Measurements from ENCODE around the gene CPLANE2.
"Not testable (repeated sequence)": the region's sequence is repeated elsewhere in the genome, so short reads cannot be mapped to it uniquely, and the experiment has no call there.

CPLANE2 gene

DNA sequence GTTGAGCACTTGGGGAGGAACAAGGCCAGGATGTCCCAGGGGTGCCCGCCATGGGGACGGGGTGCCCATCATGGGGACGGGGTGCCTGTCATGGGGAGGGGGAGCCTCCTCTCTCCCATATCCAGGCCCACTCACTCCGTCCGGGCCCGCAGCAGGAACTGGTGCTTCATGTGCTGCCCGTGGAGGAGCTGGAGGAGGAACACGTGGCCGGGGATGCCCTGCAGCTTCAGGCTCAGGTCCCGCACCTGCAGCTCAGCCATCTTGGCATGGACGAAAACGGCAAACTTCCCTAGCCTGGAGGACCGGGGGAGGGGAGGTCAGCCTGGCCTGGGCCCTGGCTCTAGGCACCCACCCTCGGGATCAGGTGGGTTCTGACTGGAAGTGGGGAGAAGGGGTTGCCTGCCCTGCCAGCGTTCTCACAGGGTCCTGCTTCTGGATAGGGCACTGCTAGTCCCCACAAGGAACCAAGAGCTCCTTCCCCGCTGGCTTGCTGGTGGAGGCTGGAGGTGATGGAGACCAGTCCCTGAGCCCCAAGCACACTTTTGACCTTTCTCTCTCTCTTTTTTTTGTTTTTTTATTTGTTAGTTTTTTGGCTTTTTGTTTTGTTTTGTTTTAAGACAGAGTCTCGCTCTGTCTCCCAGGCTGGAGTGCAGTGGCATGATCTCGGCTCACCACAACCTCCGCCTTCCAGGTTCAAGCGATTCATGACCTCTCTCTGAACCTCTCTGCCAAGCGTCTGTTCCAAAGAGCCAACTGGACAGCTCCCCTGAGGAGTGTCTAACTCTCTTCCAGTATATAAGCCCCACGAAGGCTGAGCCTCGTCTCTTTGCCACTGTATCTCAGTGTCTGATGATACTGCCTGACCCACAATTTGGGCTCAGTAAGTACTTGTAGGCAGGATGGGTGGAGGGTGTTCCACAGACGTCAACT, 34.4 kb downstream of the CPLANE2 start:
- Mint-ChIP-seq H3K4me1 (ENCODE audit: low read depth) (peaks cover 20% of the 10 kb centered on the region), H3K27me3 (no peaks in the 10 kb centered on the region), H3K27ac (no peak overlapping the region), H3K9me3 (no peaks in the 10 kb centered on the region), H3K36me3 (ENCODE audit: low read depth) (peaks cover 9% of the 10 kb centered on the region), H3K4me3 (no peak overlapping the region)
- no peak for DNase-seq

DNA sequence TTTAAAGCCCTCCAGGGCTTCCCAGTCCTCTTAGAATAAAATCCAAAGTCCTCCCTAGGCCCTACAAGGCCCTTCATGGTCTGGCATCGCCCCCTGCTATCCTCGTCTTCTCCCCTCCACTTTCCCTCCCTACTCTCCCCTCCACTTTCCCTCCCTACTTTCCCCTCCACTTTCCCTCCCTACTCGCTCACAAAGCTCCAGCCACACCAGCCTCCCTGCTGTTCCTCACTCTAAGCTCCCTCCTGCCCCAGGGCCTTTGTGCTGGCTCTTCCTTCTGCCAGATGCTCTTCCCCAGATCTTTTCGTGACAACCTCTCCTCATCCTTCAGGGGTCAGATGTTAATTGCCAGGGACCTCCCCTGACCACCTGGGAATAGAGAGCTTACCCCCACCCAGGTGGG, 37.3 kb downstream of the CPLANE2 start:
- H3K4me1 Mint-ChIP-seq (ENCODE audit: low read depth) = peaks cover 6% of the 10 kb centered on the region
- peaks cover 12% of the 10 kb centered on the region for H3K36me3 Mint-ChIP-seq (ENCODE audit: low read depth)
- H3K27ac Mint-ChIP-seq = no peak overlapping the region
- no peak overlapping the region for H3K4me3 Mint-ChIP-seq
- H3K9me3 Mint-ChIP-seq = no peaks in the 10 kb centered on the region
- no peak for DNase-seq
- no peaks in the 10 kb centered on the region for H3K27me3 Mint-ChIP-seq

DNA sequence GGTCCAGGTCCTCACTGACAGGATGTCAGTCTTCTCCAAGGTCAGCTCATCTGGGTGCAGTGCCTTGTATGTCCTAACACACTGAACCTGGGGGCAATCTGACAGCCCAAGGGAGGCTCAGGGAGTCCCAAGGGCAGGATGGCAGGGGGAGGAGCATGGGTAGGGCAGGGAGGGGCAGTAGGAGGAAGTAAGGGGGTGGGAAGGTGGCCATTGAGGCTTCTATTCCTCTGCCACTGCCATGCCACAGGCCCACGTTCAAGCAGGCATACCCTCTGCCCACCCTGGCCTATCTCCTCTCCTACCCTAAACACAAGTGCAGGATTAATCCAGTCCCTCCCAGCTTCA, 37.9 kb downstream of the CPLANE2 start:
- Mint-ChIP-seq H3K27ac (peak overlapping the region; percentile 6), H3K4me3 (no peak overlapping the region), H3K27me3 (no peaks in the 10 kb centered on the region), H3K4me1 (ENCODE audit: low read depth) (peaks cover 6% of the 10 kb centered on the region), H3K9me3 (no peaks in the 10 kb centered on the region), H3K36me3 (ENCODE audit: low read depth) (peaks cover 12% of the 10 kb centered on the region)
- no peak for DNase-seq

DNA sequence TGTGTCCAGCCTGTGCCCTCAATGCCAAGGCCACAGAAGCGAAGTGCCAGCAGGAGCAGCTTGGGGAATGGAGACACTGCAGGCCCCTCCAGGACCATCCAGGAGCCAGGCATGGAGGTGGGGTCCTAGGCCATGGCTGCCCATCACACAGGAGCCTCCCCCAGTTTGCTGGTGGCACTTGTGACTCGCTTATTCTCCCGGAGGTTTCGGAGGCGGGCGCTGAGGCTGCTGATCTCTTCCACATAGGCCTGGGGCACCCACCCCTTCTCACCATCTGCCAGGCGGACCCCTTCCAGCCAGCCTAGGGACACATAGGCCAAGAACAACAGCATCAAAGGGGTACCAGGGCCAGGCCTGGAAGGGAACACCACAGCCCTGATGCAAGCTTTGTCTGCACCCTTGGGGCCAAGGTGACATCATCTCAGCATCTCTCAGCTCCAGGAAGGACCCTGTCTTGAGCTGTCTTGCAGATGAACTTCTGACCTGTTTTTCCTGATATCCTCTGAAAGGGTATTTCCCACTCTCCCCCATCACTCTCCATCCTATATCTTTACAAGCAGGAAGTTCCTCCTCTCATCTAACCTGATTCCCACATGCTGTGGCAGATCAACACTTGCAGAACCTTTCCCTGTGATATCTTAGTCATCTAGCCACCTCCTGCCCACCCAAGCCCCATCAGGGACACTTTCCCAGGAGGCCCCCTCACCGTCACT, 38.4 kb downstream of the CPLANE2 start:
- H3K27me3 Mint-ChIP-seq = no peaks in the 10 kb centered on the region
- no peak for DNase-seq
- H3K4me1 Mint-ChIP-seq (ENCODE audit: low read depth) = peaks cover 6% of the 10 kb centered on the region
- H3K36me3 Mint-ChIP-seq (ENCODE audit: low read depth) = peaks cover 12% of the 10 kb centered on the region
- H3K4me3 Mint-ChIP-seq = no peak overlapping the region
- H3K9me3 Mint-ChIP-seq = no peaks in the 10 kb centered on the region
- H3K27ac Mint-ChIP-seq = peak overlapping the region; percentile 42

DNA sequence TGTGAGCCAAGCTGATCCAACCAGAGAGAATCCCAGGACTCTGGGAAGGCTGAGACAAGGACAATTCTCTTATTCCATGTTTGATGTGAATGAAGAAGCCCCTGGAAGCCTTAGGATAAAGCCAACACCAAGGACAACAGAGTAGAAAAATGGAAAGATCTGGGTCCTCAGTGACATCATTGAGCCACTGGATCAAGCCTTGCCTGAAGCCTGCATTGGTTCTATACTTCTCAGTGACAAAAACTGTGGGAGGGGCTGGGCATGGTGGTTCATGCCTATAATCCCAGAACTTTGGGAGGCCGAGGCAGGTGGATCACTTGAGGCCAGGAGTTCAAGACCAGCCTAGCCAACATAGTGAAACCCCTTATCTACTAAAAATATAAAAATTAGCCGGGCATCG, 40.1 kb downstream of the CPLANE2 start:
- Mint-ChIP-seq H3K27me3 (no peaks in the 10 kb centered on the region), H3K4me3 (no peak overlapping the region), H3K9me3 (no peaks in the 10 kb centered on the region), H3K4me1 (ENCODE audit: low read depth) (peaks cover 6% of the 10 kb centered on the region), H3K36me3 (ENCODE audit: low read depth) (peaks cover 8% of the 10 kb centered on the region), H3K27ac (no peak overlapping the region)
- no peak for DNase-seq

DNA sequence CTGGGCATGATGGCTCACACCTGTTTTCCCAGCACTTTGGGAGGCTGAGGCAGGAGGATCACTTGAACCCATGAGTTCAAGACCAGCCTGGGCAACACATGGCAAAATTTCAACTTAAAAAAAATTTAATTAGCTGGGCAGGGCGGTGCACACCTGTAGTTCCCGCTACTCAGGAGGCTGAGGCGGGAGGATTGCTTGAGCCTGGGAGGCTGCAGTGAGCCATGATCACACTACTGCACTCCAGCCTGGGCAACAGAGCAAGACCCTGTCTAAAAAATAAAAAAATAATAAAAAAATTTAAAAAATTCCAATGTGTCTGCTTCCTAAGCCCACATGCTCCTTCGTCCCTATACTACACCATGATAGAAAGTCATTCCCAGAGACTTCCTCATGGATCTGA, 40.8 kb downstream of the CPLANE2 start:
- not testable (repeated sequence) for H3K27ac Mint-ChIP-seq; H3K9me3 Mint-ChIP-seq; H3K36me3 Mint-ChIP-seq (ENCODE audit: low read depth); H3K27me3 Mint-ChIP-seq; H3K4me1 Mint-ChIP-seq (ENCODE audit: low read depth); DNase-seq; H3K4me3 Mint-ChIP-seq

DNA sequence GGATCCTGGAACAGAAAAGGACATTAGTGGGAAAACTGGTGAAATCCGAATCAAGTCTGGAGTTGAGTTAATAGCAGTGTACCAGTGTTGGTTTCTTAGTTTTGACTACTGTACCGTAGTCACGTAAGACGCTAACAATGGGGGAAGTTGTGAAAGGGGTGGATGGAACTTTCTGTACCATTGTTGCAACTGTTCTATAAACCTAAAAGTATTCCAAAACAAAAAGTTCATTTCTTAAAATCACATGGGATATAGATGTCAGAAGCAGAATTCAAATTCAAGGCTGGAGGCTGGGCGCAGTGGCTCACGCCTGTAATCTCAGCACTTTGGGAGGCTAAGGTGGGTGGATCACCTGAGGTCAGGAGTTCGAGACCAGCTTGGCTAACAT, 41.5 kb downstream of the CPLANE2 start:
- Mint-ChIP-seq H3K4me1 (ENCODE audit: low read depth) (peaks cover 6% of the 10 kb centered on the region), H3K27ac (no peak overlapping the region), H3K4me3 (no peak overlapping the region), H3K36me3 (ENCODE audit: low read depth) (peaks cover 8% of the 10 kb centered on the region), H3K9me3 (no peaks in the 10 kb centered on the region), H3K27me3 (no peaks in the 10 kb centered on the region)
- no peak for DNase-seq

DNA sequence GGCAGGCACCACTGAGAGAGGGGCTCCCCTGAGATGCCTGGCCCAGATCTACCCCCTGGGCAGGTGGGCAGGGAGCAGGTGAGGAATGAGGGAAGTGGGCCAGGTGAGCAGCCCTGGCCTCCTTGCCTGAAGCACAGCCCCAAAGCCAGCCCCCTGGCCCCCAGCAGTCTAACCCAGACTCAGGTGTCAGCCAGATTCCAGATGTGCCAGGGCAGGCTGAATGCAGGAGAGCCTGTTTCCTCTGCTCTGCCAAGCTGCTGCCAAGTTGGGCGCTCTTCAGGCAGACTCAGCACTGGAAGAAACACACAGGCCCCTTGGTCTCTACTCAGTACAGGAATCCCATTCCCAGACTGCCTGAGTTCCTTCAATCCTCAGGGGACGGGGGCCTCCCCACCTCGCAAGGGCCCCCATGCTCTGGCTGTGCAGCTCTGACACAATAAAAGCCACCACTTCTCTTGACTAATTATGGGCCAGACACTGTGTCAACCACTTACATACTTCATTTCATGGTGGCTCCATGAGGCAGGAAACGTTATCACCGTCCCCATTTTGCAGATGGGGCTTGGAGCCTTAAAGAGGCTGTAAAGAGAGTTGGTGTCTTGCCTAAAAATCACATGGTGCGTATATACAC, 45.0 kb downstream of the CPLANE2 start:
- no peak for DNase-seq
- peaks cover 9% of the 10 kb centered on the region for H3K27me3 Mint-ChIP-seq
- no peak overlapping the region for H3K27ac Mint-ChIP-seq
- H3K36me3 Mint-ChIP-seq (ENCODE audit: low read depth) = no peaks in the 10 kb centered on the region
- peaks cover 4% of the 10 kb centered on the region for H3K4me1 Mint-ChIP-seq (ENCODE audit: low read depth)
- no peak overlapping the region for H3K4me3 Mint-ChIP-seq
- H3K9me3 Mint-ChIP-seq = no peaks in the 10 kb centered on the region

DNA sequence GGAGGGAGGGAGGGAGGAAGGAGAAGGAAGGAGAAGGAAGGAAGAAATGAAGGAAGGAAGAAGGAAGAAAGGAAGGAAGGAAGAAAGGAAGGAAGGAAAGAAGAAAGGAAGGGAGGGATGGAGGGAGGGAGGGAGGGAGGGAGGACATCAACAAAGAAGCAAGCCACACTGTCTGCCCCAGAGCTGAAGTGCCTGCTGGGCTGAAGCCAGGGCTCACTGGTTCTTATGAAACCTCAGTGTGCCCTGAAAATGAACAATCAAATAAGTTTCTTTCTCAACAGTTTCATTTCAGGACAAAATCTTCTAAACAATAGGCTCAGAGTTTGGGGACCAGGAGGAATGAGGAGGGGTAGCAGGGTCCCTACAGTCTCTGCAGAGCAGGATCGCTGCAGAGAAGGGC, 45.7 kb downstream of the CPLANE2 start:
- DNase-seq = no peak
- Mint-ChIP-seq H3K4me1 (ENCODE audit: low read depth) (peaks cover 4% of the 10 kb centered on the region), H3K4me3 (no peak overlapping the region), H3K27ac (no peak overlapping the region), H3K9me3 (no peaks in the 10 kb centered on the region), H3K27me3 (peaks cover 9% of the 10 kb centered on the region), H3K36me3 (ENCODE audit: low read depth) (no peaks in the 10 kb centered on the region)

DNA sequence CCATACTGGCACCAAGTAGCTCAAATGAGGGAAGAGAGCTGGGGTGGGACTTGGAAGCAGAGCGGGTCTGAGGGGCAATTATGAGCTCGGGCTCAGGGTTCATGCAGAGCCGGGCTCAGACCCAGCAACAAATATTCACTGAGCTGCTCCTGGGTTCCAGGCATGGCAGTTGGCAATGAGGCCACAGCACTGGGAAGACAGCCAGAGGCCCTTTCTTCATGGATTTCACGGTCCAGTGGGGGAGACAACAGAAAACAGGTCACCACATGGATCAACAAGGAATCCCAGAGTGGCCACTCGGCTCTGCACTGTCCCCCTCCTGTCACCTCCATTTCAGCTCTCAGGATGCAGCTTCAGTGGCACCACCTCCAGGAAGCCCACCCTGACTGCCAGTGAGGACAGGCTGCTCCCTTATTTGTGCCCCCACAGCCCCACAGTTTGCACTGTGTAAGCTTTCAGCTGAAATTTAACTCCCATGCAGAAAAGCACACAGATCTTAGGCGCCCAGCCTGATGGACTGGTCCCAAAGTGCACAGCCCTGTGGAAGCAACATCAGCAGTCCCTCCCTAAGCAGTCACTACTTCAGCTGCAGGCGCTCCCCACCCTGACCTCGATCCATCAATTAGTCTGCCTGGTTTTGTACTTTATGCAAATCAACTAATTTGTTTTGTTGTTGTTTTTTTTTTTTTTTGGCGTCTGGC, 46.9 kb downstream of the CPLANE2 start:
- H3K9me3 Mint-ChIP-seq = no peaks in the 10 kb centered on the region
- H3K36me3 Mint-ChIP-seq (ENCODE audit: low read depth) = no peaks in the 10 kb centered on the region
- H3K27me3 Mint-ChIP-seq = peaks cover 9% of the 10 kb centered on the region
- no peak overlapping the region for H3K4me3 Mint-ChIP-seq
- H3K27ac Mint-ChIP-seq = no peak overlapping the region
- peaks cover 4% of the 10 kb centered on the region for H3K4me1 Mint-ChIP-seq (ENCODE audit: low read depth)
- DNase-seq = no peak

DNA sequence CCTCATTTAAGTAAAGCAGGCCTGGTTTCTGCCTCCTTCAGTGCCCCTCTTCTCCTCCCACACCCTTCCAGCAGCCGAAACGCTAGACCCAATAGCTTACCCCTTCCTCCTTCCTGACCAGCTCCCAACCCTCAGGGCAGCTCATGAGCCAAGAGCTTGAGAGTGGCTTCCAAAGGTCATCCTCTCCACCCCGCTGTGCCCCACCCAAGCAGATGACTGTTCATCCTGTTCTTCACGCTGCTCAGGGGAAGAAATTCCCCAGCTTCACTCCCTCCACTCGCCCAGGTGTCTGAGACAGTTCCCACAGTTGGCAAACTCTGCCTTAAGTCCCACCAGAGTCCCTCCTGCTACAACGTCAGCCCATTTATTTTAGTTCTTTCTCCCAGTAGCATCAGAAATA, 48.0 kb downstream of the CPLANE2 start:
- DNase-seq = no peak
- Mint-ChIP-seq H3K4me3 (no peak overlapping the region), H3K4me1 (ENCODE audit: low read depth) (peaks cover 4% of the 10 kb centered on the region), H3K27me3 (peaks cover 9% of the 10 kb centered on the region), H3K9me3 (no peaks in the 10 kb centered on the region), H3K36me3 (ENCODE audit: low read depth) (no peaks in the 10 kb centered on the region), H3K27ac (no peak overlapping the region)

DNA sequence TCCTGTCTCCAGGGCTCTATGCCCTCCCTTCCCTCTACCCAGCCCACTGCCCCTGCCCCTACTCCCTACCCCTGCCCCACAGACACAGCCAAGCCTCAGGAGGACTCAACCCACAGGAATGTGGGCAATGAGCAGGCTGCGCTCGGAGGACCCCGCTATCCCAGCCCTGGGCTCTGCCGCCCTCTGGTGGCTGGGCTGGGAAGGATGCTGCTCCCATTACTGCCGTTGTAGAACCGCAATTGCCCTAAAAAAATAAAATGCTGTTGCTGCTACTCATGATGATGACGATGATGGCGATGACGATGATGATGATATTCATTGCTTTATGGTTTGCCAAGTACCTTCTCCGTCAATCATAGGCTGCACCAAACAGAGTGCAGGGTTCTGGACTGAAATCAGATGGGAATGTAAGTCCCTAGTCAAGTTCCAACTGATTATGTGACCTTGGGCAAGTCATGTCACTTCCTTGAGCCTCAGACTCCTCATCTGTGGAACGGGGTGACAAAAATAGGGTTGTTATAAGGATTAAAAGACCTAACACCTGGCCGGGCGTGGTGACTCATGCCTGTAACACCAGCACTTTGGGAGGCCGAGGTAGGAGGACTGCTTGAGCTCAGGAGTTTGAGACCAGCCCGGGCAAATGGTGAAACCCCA, 49.1 kb downstream of the CPLANE2 start:
- no peak overlapping the region for H3K27ac Mint-ChIP-seq
- H3K4me1 Mint-ChIP-seq (ENCODE audit: low read depth) = peaks cover 4% of the 10 kb centered on the region
- H3K27me3 Mint-ChIP-seq = peaks cover 9% of the 10 kb centered on the region
- no peaks in the 10 kb centered on the region for H3K36me3 Mint-ChIP-seq (ENCODE audit: low read depth)
- no peaks in the 10 kb centered on the region for H3K9me3 Mint-ChIP-seq
- DNase-seq = peak; percentile 87
- no peak overlapping the region for H3K4me3 Mint-ChIP-seq

DNA sequence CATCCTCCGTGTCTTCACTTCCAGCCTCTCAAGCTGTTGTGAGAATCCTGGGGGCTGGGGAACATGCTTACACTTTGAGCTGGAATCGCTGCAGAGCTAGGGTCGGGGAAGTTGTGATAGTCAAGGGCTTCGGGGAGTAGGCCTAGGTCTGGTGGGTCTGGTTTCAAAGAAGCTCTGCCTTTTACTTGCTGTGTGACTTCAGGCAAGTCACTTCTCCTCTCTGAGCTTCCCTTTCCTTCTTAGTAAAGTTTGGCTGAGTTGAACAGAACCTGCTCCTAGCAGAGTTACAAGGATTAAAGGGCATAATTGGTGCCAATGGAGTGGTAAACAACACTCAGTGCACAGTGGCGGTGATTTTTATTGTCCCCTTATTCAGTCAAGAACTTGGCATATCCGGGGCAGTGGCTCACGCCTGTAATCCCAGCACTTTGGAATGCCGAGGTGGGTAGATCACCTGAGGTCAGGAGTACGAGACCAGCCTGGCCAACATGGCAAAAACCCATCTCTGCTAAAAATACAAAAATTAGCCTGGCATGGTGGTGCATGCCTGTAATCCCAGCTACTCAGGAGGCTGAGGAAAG, 50.2 kb downstream of the CPLANE2 start:
- DNase-seq = no peak
- Mint-ChIP-seq H3K4me1 (ENCODE audit: low read depth) (peaks cover 4% of the 10 kb centered on the region), H3K27ac (no peak overlapping the region), H3K36me3 (ENCODE audit: low read depth) (no peaks in the 10 kb centered on the region), H3K27me3 (peaks cover 9% of the 10 kb centered on the region), H3K9me3 (no peaks in the 10 kb centered on the region), H3K4me3 (no peak overlapping the region)

Data from activated T-cell treated with anti-CD3 and anti-CD28 coated beads, Interleukin-2, amount 50 U/mL, for 24 hours (primary cell).